ENCODE results near the gene ADK. TPM values are rescaled to one million over a fixed set of nuclear protein-coding genes. Genes with fewer than 3 reads are reported as not detected.

The ADK gene
- total and polyA plus RNA-seq, 2 donors (not counting 1 experiment from before 2014, with no cell fraction given), result 25.3 to 47.8 TPM

DNA sequence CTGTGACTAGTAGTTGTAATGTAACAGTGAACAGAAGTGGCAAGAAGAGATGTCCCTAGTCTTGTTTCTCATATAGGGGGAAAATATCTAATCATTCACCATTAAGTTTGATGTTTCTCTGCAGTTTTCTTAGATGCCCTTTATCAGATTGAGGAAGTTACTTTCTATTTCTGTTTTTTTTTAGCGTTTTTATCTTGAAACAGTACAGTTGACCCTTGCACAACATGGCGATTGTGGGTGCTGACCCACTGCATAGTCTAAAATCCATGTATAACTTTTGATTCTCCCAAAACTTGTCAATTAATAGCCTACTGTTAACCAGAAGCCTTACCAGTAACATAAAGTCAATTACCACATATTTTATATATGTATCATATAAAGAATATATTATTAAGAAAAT, 192.0 kb downstream of the ADK start:
- no peak for TF ChIP-seq EZH2 (IDR thresholded peaks at IDR 0.05; ENCODE audit: low read length, missing control alignments)
- TF ChIP-seq, protein P1, sequence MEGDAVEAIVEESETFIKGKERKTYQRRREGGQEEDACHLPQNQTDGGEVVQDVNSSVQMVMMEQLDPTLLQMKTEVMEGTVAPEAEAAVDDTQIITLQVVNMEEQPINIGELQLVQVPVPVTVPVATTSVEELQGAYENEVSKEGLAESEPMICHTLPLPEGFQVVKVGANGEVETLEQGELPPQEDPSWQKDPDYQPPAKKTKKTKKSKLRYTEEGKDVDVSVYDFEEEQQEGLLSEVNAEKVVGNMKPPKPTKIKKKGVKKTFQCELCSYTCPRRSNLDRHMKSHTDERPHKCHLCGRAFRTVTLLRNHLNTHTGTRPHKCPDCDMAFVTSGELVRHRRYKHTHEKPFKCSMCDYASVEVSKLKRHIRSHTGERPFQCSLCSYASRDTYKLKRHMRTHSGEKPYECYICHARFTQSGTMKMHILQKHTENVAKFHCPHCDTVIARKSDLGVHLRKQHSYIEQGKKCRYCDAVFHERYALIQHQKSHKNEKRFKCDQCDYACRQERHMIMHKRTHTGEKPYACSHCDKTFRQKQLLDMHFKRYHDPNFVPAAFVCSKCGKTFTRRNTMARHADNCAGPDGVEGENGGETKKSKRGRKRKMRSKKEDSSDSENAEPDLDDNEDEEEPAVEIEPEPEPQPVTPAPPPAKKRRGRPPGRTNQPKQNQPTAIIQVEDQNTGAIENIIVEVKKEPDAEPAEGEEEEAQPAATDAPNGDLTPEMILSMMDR (conservative IDR thresholded peaks at IDR 0.05 in 1 of 2, IDR thresholded peaks at IDR 0.05 in 1 of 2; ENCODE audit: low read depth in 1 of 2, low read length in 2 of 2), result no peak

DNA sequence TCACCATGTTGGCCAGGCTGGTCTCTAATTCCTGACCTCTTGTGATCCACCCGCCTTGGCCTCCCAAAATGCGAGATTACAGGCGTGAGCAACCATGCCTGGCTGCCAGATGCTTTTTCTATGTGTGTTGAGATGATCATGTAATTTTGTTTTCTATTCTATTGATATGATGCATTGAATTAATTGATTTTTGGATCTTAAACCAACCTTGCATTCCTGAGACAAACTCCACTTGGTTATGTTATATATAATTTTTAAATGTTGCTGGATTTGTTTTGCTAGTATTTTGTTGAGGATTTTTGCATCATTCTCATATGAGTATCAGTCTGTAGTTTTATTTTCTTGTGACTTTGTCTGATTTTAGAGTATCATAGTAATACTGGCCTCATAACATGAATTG, 192.8 kb downstream of the ADK start:
- H4K20me1 ChIP-seq (ENCODE audit: control insufficient read depth, extremely low read depth, insufficient read depth, low read length), result no peaks in the 10 kb centered on the region
- H3K9me3 ChIP-seq (ENCODE audit: control insufficient read depth, insufficient read depth, low read depth, low read length), result no peaks in the 10 kb centered on the region
- TF ChIP-seq EZH2 (IDR thresholded peaks at IDR 0.05; ENCODE audit: low read length, missing control alignments), result no peak
- TF ChIP-seq, protein P1 (conservative IDR thresholded peaks at IDR 0.05 in 1 of 2, IDR thresholded peaks at IDR 0.05 in 1 of 2; ENCODE audit: low read depth in 1 of 2, low read length in 2 of 2), result no peak
- no peaks in the 10 kb centered on the region for H3K27me3 ChIP-seq (ENCODE audit: control insufficient read depth, insufficient read depth, low read length)
- DNase-seq (ENCODE audit: low read depth in 2 of 2), result no peak
- no peak overlapping the region for H2AFZ ChIP-seq (ENCODE audit: low read length)
- no peak overlapping the region for H3K4me3 ChIP-seq (replicated peaks in 1 of 4; ENCODE audit: control extremely low read depth in 1 of 4, insufficient read depth in 1 of 4, low read depth in 3 of 4, low read length in 4 of 4)
- H3K4me2 ChIP-seq (ENCODE audit: extremely low read depth, insufficient read depth, low read length), result no peak overlapping the region
- no peaks in the 10 kb centered on the region for H3K79me2 ChIP-seq (ENCODE audit: control insufficient read depth, insufficient read depth, low read length)
- no peaks in the 10 kb centered on the region for H3K4me1 ChIP-seq (ENCODE audit: control insufficient read depth, extremely low read depth, insufficient read depth, low read length)
- no peak overlapping the region for H3K9ac ChIP-seq (ENCODE audit: insufficient read depth, low read length)
- no peaks in the 10 kb centered on the region for H3K36me3 ChIP-seq (ENCODE audit: control insufficient read depth, insufficient read depth, low read length)
- no peak overlapping the region for H3K27ac ChIP-seq (ENCODE audit: insufficient read depth, low read length)

More for the DNA sequence above, 192.0 kb downstream of the ADK start:
- no peak overlapping the region for H2AFZ ChIP-seq (ENCODE audit: low read length)
- no peaks in the 10 kb centered on the region for H3K27me3 ChIP-seq (ENCODE audit: control insufficient read depth, insufficient read depth, low read length)
- H3K79me2 ChIP-seq (ENCODE audit: control insufficient read depth, insufficient read depth, low read length), result no peaks in the 10 kb centered on the region
- H3K9me3 ChIP-seq (ENCODE audit: control insufficient read depth, insufficient read depth, low read depth, low read length), result no peaks in the 10 kb centered on the region
- H3K4me2 ChIP-seq (ENCODE audit: extremely low read depth, insufficient read depth, low read length), result no peak overlapping the region
- no peak overlapping the region for H3K27ac ChIP-seq (ENCODE audit: insufficient read depth, low read length)
- H3K4me3 ChIP-seq (replicated peaks in 1 of 4; ENCODE audit: control extremely low read depth in 1 of 4, insufficient read depth in 1 of 4, low read depth in 3 of 4, low read length in 4 of 4), result no peak overlapping the region
- DNase-seq (ENCODE audit: low read depth in 2 of 2), result no peak
- no peak overlapping the region for H3K9ac ChIP-seq (ENCODE audit: insufficient read depth, low read length)
- no peaks in the 10 kb centered on the region for H3K4me1 ChIP-seq (ENCODE audit: control insufficient read depth, extremely low read depth, insufficient read depth, low read length)
- no peaks in the 10 kb centered on the region for H4K20me1 ChIP-seq (ENCODE audit: control insufficient read depth, extremely low read depth, insufficient read depth, low read length)
- H3K36me3 ChIP-seq (ENCODE audit: control insufficient read depth, insufficient read depth, low read length), result no peaks in the 10 kb centered on the region

DNA sequence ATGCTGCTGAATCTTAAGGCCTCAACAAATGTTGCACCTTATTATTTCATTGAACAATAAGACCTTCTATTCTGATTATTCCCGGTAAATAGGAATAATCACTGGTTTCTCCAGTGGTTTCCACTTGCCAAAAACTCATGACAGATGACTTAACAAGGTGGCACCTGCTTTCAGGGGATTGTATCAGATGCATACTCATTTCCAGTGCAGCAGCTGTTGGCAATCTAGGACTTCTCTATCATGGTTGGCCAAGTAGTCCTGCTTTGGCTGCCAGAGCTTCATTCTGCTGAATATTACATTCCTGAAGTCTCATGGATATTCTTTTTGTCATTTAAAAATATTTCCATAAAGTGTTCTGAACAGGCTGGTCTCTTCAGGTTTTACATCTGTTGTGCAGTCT, 193.3 kb downstream of the ADK start:
- H3K27ac ChIP-seq (ENCODE audit: insufficient read depth, low read length), result no peak overlapping the region
- DNase-seq (ENCODE audit: low read depth in 2 of 2), result no peak
- H3K4me2 ChIP-seq (ENCODE audit: extremely low read depth, insufficient read depth, low read length), result no peak overlapping the region
- H2AFZ ChIP-seq (ENCODE audit: low read length), result no peak overlapping the region
- H3K9ac ChIP-seq (ENCODE audit: insufficient read depth, low read length), result no peak overlapping the region
- TF ChIP-seq, protein P1 (conservative IDR thresholded peaks at IDR 0.05 in 1 of 2, IDR thresholded peaks at IDR 0.05 in 1 of 2; ENCODE audit: low read depth in 1 of 2, low read length in 2 of 2), result no peak
- no peak for TF ChIP-seq EZH2 (IDR thresholded peaks at IDR 0.05; ENCODE audit: low read length, missing control alignments)
- H3K36me3 ChIP-seq (ENCODE audit: control insufficient read depth, insufficient read depth, low read length), result no peaks in the 10 kb centered on the region
- no peaks in the 10 kb centered on the region for H4K20me1 ChIP-seq (ENCODE audit: control insufficient read depth, extremely low read depth, insufficient read depth, low read length)
- H3K27me3 ChIP-seq (ENCODE audit: control insufficient read depth, insufficient read depth, low read length), result no peaks in the 10 kb centered on the region
- no peaks in the 10 kb centered on the region for H3K4me1 ChIP-seq (ENCODE audit: control insufficient read depth, extremely low read depth, insufficient read depth, low read length)
- H3K9me3 ChIP-seq (ENCODE audit: control insufficient read depth, insufficient read depth, low read depth, low read length), result no peaks in the 10 kb centered on the region
- H3K4me3 ChIP-seq (replicated peaks in 1 of 4; ENCODE audit: control extremely low read depth in 1 of 4, insufficient read depth in 1 of 4, low read depth in 3 of 4, low read length in 4 of 4), result no peak overlapping the region
- H3K79me2 ChIP-seq (ENCODE audit: control insufficient read depth, insufficient read depth, low read length), result no peaks in the 10 kb centered on the region

All from fibroblast of lung (primary cell).